COLO668 (cell line): Measurements from ENCODE around the gene UFD1.

Source experiments
- DNase-seq: peaks from one replicate; lab custom pipeline; 2025; ENCODE audit not compliant: unreplicated experiment; lab: John Stamatoyannopoulos, UW

UFD1 gene

GRCh38 chr22:19478901-19479354 is at the start of gene UFD1:
Gene UFD1 (minus strand): TSS chr22:19479193. CDS start chr22:19479085, 108 bp downstream.
- peak; percentile 78 for DNase-seq

- DNase-seq = no peak
Observed at GRCh38 chr22:19527861-19528417, 48.9 kb upstream of the UFD1 start.

GRCh38 chr22:19527321-19527721 is 48.3 kb upstream of the UFD1 start:
- DNase-seq = no peak

- no peak for DNase-seq
Observed at GRCh38 chr22:19526702-19527111, 47.7 kb upstream of the UFD1 start.

- DNase-seq = no peak
Observed at GRCh38 chr22:19526076-19526701, 47.2 kb upstream of the UFD1 start.

- no peak for DNase-seq
Observed at GRCh38 chr22:19525666-19526065, 46.7 kb upstream of the UFD1 start.

GRCh38 chr22:19525116-19525660 is 46.2 kb upstream of the UFD1 start:
- DNase-seq = no peak

- peak; percentile 19 for DNase-seq
Observed at GRCh38 chr22:19524170-19525115, 45.5 kb upstream of the UFD1 start, which contains the start of gene CLDN5. Gene CLDN5 (minus strand): TSS chr22:19524410. CDS start chr22:19524255, 155 bp downstream.

- DNase-seq = peak; percentile 43
Observed at GRCh38 chr22:19523240-19524169, 44.5 kb upstream of the UFD1 start.

- DNase-seq = no peak
Observed at GRCh38 chr22:19522881-19523239, 43.9 kb upstream of the UFD1 start.

GRCh38 chr22:19522190-19522880 is 43.3 kb upstream of the UFD1 start:
- DNase-seq = peak; percentile 61

GRCh38 chr22:19520566-19521305 is 41.7 kb upstream of the UFD1 start:
- DNase-seq = no peak

GRCh38 chr22:19520007-19520406 is 41.0 kb upstream of the UFD1 start:
- no peak for DNase-seq

GRCh38 chr22:19519041-19519926 is 40.3 kb upstream of the UFD1 start:
- no peak for DNase-seq

GRCh38 chr22:19518635-19519034 is 39.6 kb upstream of the UFD1 start:
- DNase-seq = no peak

- DNase-seq = no peak
Observed at GRCh38 chr22:19517919-19518611, 39.1 kb upstream of the UFD1 start.

GRCh38 chr22:19517171-19517500 is 38.1 kb upstream of the UFD1 start:
- no peak for DNase-seq
